ENCODE data around the gene VSX2. TPM values are rescaled to one million over a fixed set of nuclear protein-coding genes. Genes with fewer than 3 reads are reported as not detected.
A peak's percentile ranks its signal among the peaks of the same experiment; 100 is the strongest.

The VSX2 gene
- polyA plus RNA-seq, 1 of the 3 experiments (the other 2 are of a cell fraction), result not detected

DNA sequence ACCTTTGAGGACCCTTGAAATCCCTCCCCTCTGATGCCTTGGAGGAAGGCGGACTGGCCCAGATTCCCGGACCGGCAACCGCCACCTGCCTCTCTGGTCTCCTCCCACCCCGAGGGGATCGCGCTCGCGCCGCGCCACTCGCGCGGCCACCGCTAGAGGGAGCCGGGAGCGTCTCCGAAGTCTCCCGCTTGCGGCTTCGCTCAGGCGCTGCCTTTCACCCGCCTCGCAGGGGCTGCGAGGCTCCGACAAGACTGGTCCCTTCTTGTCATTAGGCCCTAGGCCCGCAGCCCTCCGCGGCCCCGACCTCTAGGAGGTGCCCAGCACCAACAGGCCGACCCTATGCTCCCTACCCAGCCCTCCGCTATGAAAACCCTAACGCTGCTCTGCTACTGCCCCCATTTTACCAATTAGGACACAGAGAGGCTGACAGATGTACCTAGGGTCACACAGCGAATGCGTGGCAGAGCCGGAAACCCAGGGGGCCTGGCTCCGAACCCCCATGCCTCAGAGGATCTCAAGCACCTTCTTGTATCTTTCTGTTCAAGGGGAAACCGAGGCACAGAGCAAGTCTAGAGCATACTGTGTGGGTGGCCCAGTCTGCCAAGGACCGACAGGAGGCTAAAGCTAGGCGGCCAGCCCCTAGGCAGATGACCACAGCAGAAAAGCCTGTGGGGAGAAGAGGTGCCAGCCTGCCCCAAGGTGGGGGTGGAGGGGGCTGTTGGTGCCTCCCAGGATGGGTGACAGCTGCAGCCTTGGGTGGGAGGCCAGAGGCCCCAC lies 21.4 kb upstream of the VSX2 start:
- WGBS (ENCODE audit: low lambda C conversion rate), result 4% methylated on average over 28 of the region's 40 CpGs
- Histone ChIP-seq H3K79me2 (ENCODE audit: insufficient read depth) (no peaks in the 10 kb centered on the region), H2AFZ (ENCODE audit: low read depth) (peak overlapping the region; percentile 81; the same call in 1 of the 2 replicates), H3K9me2 (no peaks in the 10 kb centered on the region), H3K4me2 (peak overlapping the region; percentile 77), H3K9me3 (no peaks in the 10 kb centered on the region), H3F3A (replicated peaks; ENCODE audit: insufficient read depth) (no peaks in the 10 kb centered on the region), H3K9ac (no peak overlapping the region), H4K20me1 (ENCODE audit: insufficient read depth) (no peaks in the 10 kb centered on the region), H3K4me3 (ENCODE audit: low read depth in 2 of 2, low read length in 1 of 2) (peak overlapping the region; percentile 29 to 49; a peak in 3 of 4 replicates), H3K36me3 (replicated peaks in 1 of 2; ENCODE audit: control insufficient read depth in 1 of 2, insufficient read depth in 2 of 2, low read length in 1 of 2) (no peaks in the 10 kb centered on the region), H3K27ac (ENCODE audit: low read depth in 2 of 2, low read length in 1 of 2) (no peak overlapping the region), H3K4me1 (ENCODE audit: control insufficient read depth in 1 of 2, insufficient read depth in 2 of 2, low read depth in 1 of 2, low read length in 1 of 2) (peaks cover 0 to 2% of the 10 kb centered on the region in 2 experiments; a peak in 1 of 4 replicates), H3K27me3 (ENCODE audit: insufficient read depth) (peaks cover 39% of the 10 kb centered on the region)
- peak; percentile 61 for TF ChIP-seq SMC3 (IDR thresholded peaks at IDR 0.05; ENCODE audit: low read depth, low read length)
- no peak for TF ChIP-seq RFX5 (IDR thresholded peaks at IDR 0.05; ENCODE audit: low read length)
- 0 out of 2 replicates have a peak, but pooled peaks have one; percentile 22 for TF ChIP-seq RCOR1 (IDR thresholded peaks at IDR 0.05; ENCODE audit: low read length)
- no peak for TF ChIP-seq RXRA (IDR thresholded peaks at IDR 0.05; ENCODE audit: borderline replicate concordance, low read depth)
- TF ChIP-seq ELF1 (IDR thresholded peaks at IDR 0.05), result no peak
- TF ChIP-seq RAD21 (IDR thresholded peaks at IDR 0.05; ENCODE audit: low read length), result peak; percentile 58
- TF ChIP-seq MEF2A (IDR thresholded peaks at IDR 0.05; ENCODE audit: borderline replicate concordance, low read depth), result no peak
- TF ChIP-seq, protein P1, sequence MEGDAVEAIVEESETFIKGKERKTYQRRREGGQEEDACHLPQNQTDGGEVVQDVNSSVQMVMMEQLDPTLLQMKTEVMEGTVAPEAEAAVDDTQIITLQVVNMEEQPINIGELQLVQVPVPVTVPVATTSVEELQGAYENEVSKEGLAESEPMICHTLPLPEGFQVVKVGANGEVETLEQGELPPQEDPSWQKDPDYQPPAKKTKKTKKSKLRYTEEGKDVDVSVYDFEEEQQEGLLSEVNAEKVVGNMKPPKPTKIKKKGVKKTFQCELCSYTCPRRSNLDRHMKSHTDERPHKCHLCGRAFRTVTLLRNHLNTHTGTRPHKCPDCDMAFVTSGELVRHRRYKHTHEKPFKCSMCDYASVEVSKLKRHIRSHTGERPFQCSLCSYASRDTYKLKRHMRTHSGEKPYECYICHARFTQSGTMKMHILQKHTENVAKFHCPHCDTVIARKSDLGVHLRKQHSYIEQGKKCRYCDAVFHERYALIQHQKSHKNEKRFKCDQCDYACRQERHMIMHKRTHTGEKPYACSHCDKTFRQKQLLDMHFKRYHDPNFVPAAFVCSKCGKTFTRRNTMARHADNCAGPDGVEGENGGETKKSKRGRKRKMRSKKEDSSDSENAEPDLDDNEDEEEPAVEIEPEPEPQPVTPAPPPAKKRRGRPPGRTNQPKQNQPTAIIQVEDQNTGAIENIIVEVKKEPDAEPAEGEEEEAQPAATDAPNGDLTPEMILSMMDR (IDR thresholded peaks at IDR 0.05), result peak; percentile 87
- POLR2A ChIA-PET, result no interaction called here
- DNase-seq, result peak; percentile 94
- CTCF ChIA-PET, result interaction anchor here (0.6 to 4.4 kb wide), 25 partner anchors 8 to 109 kb away, joined by 3 to 64 read pairs (median 5); partner anchors contain the start of gene VSX2

DNA sequence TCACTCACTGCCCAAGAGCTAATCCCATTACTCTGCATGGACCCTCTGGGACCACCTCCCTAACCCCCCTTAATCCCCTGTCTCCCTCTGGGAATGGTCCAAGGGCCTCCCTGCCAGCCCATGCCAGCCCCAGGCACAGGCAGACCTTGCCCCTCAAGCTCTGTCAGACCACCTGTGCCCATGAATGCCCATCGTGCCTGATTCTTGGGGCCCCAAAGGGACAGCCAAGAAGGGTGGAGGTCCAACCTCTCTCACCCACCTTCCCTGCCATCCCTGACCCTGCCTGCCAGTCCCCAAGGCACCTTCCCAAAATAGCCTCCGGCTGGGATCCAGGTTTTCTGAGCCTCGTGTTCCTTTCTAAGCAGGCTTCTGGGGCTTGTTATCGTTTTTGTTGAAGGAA lies 20.8 kb upstream of the VSX2 start:
- Histone ChIP-seq H3K4me2 (no peak overlapping the region), H3K27me3 (ENCODE audit: insufficient read depth) (peaks cover 39% of the 10 kb centered on the region), H3F3A (replicated peaks; ENCODE audit: insufficient read depth) (no peaks in the 10 kb centered on the region), H3K9ac (no peak overlapping the region), H3K79me2 (ENCODE audit: insufficient read depth) (no peaks in the 10 kb centered on the region), H2AFZ (ENCODE audit: low read depth) (no peak overlapping the region), H4K20me1 (ENCODE audit: insufficient read depth) (no peaks in the 10 kb centered on the region), H3K9me2 (no peaks in the 10 kb centered on the region), H3K4me3 (ENCODE audit: low read depth in 2 of 2, low read length in 1 of 2) (no peak overlapping the region), H3K36me3 (replicated peaks in 1 of 2; ENCODE audit: control insufficient read depth in 1 of 2, insufficient read depth in 2 of 2, low read length in 1 of 2) (no peaks in the 10 kb centered on the region), H3K9me3 (no peaks in the 10 kb centered on the region), H3K27ac (ENCODE audit: low read depth in 2 of 2, low read length in 1 of 2) (no peak overlapping the region), H3K4me1 (ENCODE audit: control insufficient read depth in 1 of 2, insufficient read depth in 2 of 2, low read depth in 1 of 2, low read length in 1 of 2) (peaks cover 0 to 2% of the 10 kb centered on the region in 2 experiments; a peak in 1 of 4 replicates)
- TF ChIP-seq RCOR1 (IDR thresholded peaks at IDR 0.05; ENCODE audit: low read length), result no peak
- POLR2A ChIA-PET, result no interaction called here
- CTCF ChIA-PET, result interaction anchor here (0.6 to 4.4 kb wide), 22 partner anchors 9 to 113 kb away, joined by 3 to 64 read pairs (median 4); partner anchors contain the start of gene VSX2
- WGBS (ENCODE audit: low lambda C conversion rate), result 18% methylated on average over 4 of the region's 4 CpGs
- no peak for DNase-seq

Data from SK-N-SH (cell line).